ENCODE measurements around the gene JOSD2. TPM values are rescaled to one million over a fixed set of nuclear protein-coding genes. Genes with fewer than 3 reads are reported as not detected.
A peak's percentile ranks its signal among the peaks of the same experiment; 100 is the strongest.

The JOSD2 gene
- total and polyA plus RNA-seq, 9 of the 15 experiments (the other 6 are each of a cell fraction or from before 2014, with no cell fraction given): 0.06 to 14.4 (median 3.1) TPM

DNA sequence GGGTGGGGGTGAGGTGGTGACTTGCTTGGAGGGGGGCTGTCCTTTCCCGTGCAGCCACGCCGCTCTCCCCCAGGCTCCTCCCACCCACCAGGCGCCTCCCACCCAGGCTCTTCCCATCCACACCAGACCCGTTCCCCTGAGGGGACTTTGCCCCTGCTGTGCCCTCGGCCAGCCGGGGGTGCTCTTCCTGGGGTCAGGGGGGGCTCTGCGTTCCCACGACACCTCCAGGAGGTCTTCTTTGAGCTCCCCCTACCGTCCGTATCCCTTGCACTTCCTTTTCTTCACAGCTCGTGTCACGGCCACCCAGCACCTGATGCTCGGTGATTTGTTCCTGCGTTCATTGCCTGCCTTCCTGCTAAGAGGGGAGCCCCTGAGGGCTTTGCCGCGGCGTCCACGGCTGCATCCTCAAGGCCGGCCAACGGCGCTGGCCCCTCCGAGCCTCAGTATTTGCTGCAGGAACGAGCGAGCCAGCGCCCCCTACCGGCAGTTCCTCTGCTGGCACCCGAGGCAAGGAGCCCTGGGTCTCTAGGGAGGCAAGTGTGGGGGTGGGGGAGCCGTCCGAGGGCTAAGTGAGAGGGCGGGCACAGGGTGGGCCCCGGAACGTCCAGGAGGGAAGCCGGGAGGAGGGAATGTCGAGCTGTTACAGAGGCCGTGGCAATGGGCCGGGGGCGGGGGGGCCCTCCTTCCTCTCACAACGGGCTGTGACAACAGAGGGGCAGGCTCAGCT, 45.5 kb upstream of the JOSD2 start (continued):
- TF ChIP-seq ARNT (IDR thresholded peaks at IDR 0.05) (no peak; a peak in 1 of 4 replicates), SMARCA4 (IDR thresholded peaks at IDR 0.05) (peak; percentile 71), ASH1L (IDR thresholded peaks at IDR 0.05; ENCODE audit: borderline replicate concordance, low read depth, partially characterized antibody) (no peak), FOXK2 (conservative IDR thresholded peaks at IDR 0.05 in 1 of 2, IDR thresholded peaks at IDR 0.05 in 1 of 2; ENCODE audit: low read depth in 2 of 2) (no peak), ZNF121 (CRISPR knock-in tag; conservative IDR thresholded peaks at IDR 0.05) (no peak), FOXK1 (CRISPR knock-in tag; IDR thresholded peaks at IDR 0.05; ENCODE audit: borderline replicate concordance) (no peak), BMI1 (IDR thresholded peaks at IDR 0.05; ENCODE audit: low read length) (no peak), ARHGAP35 (IDR thresholded peaks at IDR 0.05; ENCODE audit: partially characterized antibody) (no peak), EZH2 (IDR thresholded peaks at IDR 0.05; ENCODE audit: borderline replicate concordance, low read depth, low read length) (no peak), ETV1 (tag; conservative IDR thresholded peaks at IDR 0.05; ENCODE audit: low read depth) (0 out of 2 replicates have a peak, but pooled peaks have one; percentile 22), PTBP1 (IDR thresholded peaks at IDR 0.05; ENCODE audit: low read depth, low read length) (no peak), TCF7L2 (IDR thresholded peaks at IDR 0.05; ENCODE audit: low read depth, low read length) (no peak), ZBTB7A (IDR thresholded peaks at IDR 0.05; ENCODE audit: borderline replicate concordance, control insufficient read depth, low read depth, low read length) (peak; percentile 88), ATF1 (CRISPR knock-in tag; IDR thresholded peaks at IDR 0.05) (no peak), ATF1 (tag; IDR thresholded peaks at IDR 0.05) (peak; percentile 45), NFXL1 (CRISPR knock-in tag; IDR thresholded peaks at IDR 0.05) (no peak), SRSF3 (IDR thresholded peaks at IDR 0.05; ENCODE audit: insufficient read depth, low read length) (no peak), ZNF347 (CRISPR knock-in tag; IDR thresholded peaks at IDR 0.05; ENCODE audit: low read depth) (no peak)
- TF ChIP-seq, protein P1, sequence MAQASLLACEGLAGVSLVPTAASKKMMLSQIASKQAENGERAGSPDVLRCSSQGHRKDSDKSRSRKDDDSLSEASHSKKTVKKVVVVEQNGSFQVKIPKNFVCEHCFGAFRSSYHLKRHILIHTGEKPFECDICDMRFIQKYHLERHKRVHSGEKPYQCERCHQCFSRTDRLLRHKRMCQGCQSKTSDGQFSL (CRISPR knock-in tag; IDR thresholded peaks at IDR 0.05): peak; percentile 47; the same call in 1 of the 2 replicates
- TF ChIP-seq, protein P1 (tag; IDR thresholded peaks at IDR 0.05): peak in 1 of 2 experiments; percentile 62; a peak in 1 of 4 replicates
- TF ChIP-seq, protein P2, sequence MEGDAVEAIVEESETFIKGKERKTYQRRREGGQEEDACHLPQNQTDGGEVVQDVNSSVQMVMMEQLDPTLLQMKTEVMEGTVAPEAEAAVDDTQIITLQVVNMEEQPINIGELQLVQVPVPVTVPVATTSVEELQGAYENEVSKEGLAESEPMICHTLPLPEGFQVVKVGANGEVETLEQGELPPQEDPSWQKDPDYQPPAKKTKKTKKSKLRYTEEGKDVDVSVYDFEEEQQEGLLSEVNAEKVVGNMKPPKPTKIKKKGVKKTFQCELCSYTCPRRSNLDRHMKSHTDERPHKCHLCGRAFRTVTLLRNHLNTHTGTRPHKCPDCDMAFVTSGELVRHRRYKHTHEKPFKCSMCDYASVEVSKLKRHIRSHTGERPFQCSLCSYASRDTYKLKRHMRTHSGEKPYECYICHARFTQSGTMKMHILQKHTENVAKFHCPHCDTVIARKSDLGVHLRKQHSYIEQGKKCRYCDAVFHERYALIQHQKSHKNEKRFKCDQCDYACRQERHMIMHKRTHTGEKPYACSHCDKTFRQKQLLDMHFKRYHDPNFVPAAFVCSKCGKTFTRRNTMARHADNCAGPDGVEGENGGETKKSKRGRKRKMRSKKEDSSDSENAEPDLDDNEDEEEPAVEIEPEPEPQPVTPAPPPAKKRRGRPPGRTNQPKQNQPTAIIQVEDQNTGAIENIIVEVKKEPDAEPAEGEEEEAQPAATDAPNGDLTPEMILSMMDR (IDR thresholded peaks at IDR 0.05 in 2 of 3, conservative IDR thresholded peaks at IDR 0.05 in 1 of 3; ENCODE audit: insufficient read depth in 2 of 3, low read depth in 1 of 3, low read length in 3 of 3): peak; percentile 82 to 98 (median 95)
- TF ChIP-seq, protein P3, sequence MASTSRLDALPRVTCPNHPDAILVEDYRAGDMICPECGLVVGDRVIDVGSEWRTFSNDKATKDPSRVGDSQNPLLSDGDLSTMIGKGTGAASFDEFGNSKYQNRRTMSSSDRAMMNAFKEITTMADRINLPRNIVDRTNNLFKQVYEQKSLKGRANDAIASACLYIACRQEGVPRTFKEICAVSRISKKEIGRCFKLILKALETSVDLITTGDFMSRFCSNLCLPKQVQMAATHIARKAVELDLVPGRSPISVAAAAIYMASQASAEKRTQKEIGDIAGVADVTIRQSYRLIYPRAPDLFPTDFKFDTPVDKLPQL (IDR thresholded peaks at IDR 0.05; ENCODE audit: extremely low read depth, insufficient read length): no peak
- TF ChIP-seq, protein P4, sequence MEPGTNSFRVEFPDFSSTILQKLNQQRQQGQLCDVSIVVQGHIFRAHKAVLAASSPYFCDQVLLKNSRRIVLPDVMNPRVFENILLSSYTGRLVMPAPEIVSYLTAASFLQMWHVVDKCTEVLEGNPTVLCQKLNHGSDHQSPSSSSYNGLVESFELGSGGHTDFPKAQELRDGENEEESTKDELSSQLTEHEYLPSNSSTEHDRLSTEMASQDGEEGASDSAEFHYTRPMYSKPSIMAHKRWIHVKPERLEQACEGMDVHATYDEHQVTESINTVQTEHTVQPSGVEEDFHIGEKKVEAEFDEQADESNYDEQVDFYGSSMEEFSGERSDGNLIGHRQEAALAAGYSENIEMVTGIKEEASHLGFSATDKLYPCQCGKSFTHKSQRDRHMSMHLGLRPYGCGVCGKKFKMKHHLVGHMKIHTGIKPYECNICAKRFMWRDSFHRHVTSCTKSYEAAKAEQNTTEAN (CRISPR knock-in tag; IDR thresholded peaks at IDR 0.05): no peak
- TF ChIP-seq, protein P5, sequence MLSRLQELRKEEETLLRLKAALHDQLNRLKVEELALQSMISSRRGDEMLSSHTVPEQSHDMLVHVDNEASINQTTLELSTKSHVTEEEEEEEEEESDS (CRISPR knock-in tag; IDR thresholded peaks at IDR 0.05): no peak
